ENCODE data around the gene AXIN1.

The AXIN1 gene

GRCh38 chr16:373020-373598 lies 20.6 kb upstream of the AXIN1 start:
- TF ChIP-seq FOXP2 (optimal IDR thresholded peaks at IDR 0.05; ENCODE audit: borderline replicate concordance, extremely low read depth, extremely low read length, insufficient read depth) (no peak), REST (IDR thresholded peaks at IDR 0.05; ENCODE audit: insufficient read depth in 1 of 2, low read depth in 2 of 2, low read length in 2 of 2) (no peak), POLR2AphosphoS5 (IDR thresholded peaks at IDR 0.05; ENCODE audit: low read depth, low read length) (no peak), TAF1 (IDR thresholded peaks at IDR 0.05; ENCODE audit: borderline replicate concordance, insufficient read depth, low read length) (no peak), SIN3A (IDR thresholded peaks at IDR 0.05; ENCODE audit: borderline replicate concordance, insufficient read depth, low read length) (no peak)

DNA sequence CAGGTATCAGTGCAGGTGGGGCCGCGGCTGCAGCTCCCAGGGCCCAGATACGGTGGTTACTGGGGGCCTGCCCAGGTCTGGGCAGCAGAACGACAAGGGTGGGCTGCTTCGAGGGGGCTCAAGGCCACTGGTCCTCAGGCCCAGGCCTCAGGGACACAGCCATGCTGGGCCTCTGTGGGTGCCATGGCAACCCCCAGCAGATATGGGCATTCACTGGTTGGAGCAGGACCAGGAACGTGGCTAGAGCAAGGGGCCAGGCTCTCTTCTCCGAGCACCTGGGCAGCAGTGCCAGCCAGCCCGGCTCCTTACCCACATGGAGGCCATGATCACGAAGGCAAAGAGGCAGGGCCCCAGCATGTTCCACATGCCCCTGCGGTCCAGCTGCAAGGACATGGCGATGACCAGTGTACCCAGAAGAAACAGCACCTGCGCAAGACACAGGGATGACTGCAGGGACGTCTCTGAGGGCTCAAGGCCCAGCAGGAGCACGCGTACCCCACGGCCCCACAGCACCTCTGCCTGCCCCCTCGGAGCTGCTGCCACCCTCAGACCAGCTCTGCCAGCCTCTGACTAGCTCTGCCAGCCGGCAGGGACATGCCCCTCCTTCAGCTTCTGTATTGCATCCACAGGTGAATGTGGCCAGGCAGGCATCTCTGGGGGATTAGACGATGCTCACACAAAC lies 19.9 kb upstream of the AXIN1 start:
- TF ChIP-seq POLR2AphosphoS5 (IDR thresholded peaks at IDR 0.05; ENCODE audit: low read depth, low read length): no peak
- no peak for TF ChIP-seq TAF1 (IDR thresholded peaks at IDR 0.05; ENCODE audit: borderline replicate concordance, insufficient read depth, low read length)
- no peak for TF ChIP-seq SIN3A (IDR thresholded peaks at IDR 0.05; ENCODE audit: borderline replicate concordance, insufficient read depth, low read length)
- TF ChIP-seq REST (IDR thresholded peaks at IDR 0.05; ENCODE audit: insufficient read depth in 1 of 2, low read depth in 2 of 2, low read length in 2 of 2): no peak
- TF ChIP-seq FOXP2 (optimal IDR thresholded peaks at IDR 0.05; ENCODE audit: borderline replicate concordance, extremely low read depth, extremely low read length, insufficient read depth): no peak

GRCh38 chr16:371515-372301 lies 19.2 kb upstream of the AXIN1 start:
- TF ChIP-seq TAF1 (IDR thresholded peaks at IDR 0.05; ENCODE audit: borderline replicate concordance, insufficient read depth, low read length) (no peak), SIN3A (IDR thresholded peaks at IDR 0.05; ENCODE audit: borderline replicate concordance, insufficient read depth, low read length) (no peak), REST (IDR thresholded peaks at IDR 0.05; ENCODE audit: insufficient read depth in 1 of 2, low read depth in 2 of 2, low read length in 2 of 2) (no peak), POLR2AphosphoS5 (IDR thresholded peaks at IDR 0.05; ENCODE audit: low read depth, low read length) (no peak), FOXP2 (optimal IDR thresholded peaks at IDR 0.05; ENCODE audit: borderline replicate concordance, extremely low read depth, extremely low read length, insufficient read depth) (no peak)

- TF ChIP-seq REST (IDR thresholded peaks at IDR 0.05; ENCODE audit: insufficient read depth in 1 of 2, low read depth in 2 of 2, low read length in 2 of 2) (no peak), FOXP2 (optimal IDR thresholded peaks at IDR 0.05; ENCODE audit: borderline replicate concordance, extremely low read depth, extremely low read length, insufficient read depth) (no peak), SIN3A (IDR thresholded peaks at IDR 0.05; ENCODE audit: borderline replicate concordance, insufficient read depth, low read length) (no peak), POLR2AphosphoS5 (IDR thresholded peaks at IDR 0.05; ENCODE audit: low read depth, low read length) (no peak), TAF1 (IDR thresholded peaks at IDR 0.05; ENCODE audit: borderline replicate concordance, insufficient read depth, low read length) (no peak)
Observed at GRCh38 chr16:370979-371514, 18.5 kb upstream of the AXIN1 start.

Data from PFSK-1 (cell line).